Measurements from ENCODE around the gene BICD1. TPM values are rescaled to one million over a fixed set of nuclear protein-coding genes. Genes with fewer than 3 reads are reported as not detected.

The BICD1 gene
- polyA plus RNA-seq, 1 of the 3 experiments (the other 2 are of a cell fraction), result 12.1 TPM

DNA sequence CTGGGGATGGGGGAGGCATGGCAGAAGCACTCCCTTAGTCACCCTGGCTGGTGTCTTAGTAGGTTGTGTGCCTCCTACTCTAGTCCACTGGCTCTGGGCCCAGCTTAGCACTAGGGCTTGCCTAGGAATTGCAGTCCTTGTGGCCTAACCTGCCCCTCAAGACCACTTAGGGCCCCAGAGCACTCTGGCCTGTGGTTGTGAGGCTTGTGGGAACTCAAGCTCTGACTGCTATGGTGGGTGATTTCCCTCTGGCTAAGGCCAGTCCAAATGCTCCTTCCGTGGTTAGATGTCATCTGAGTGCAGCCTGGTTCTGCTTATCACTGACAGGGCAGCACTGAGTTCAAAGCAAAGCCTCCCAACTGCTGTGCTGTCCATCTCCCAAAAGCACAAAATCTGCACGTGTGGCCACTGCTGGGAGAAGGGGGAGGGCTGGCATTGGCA, 312.9 kb downstream of the BICD1 start:
- H3K9me2 ChIP-seq, result no peaks in the 10 kb centered on the region
- H3K4me3 ChIP-seq (ENCODE audit: low read depth in 2 of 2, low read length in 1 of 2), result no peak overlapping the region
- no peaks in the 10 kb centered on the region for H3K9me3 ChIP-seq
- DNase-seq, result no peak
- H3F3A ChIP-seq (replicated peaks; ENCODE audit: insufficient read depth), result no peaks in the 10 kb centered on the region
- CTCF ChIA-PET, result no interaction called here
- H3K27me3 ChIP-seq (ENCODE audit: insufficient read depth), result no peaks in the 10 kb centered on the region
- no peaks in the 10 kb centered on the region for H3K79me2 ChIP-seq (ENCODE audit: insufficient read depth)
- H2AFZ ChIP-seq (ENCODE audit: low read depth), result no peak overlapping the region
- H4K20me1 ChIP-seq (ENCODE audit: insufficient read depth), result no peaks in the 10 kb centered on the region
- H3K9ac ChIP-seq, result no peak overlapping the region
- TF ChIP-seq GATA2 (CRISPR knock-in tag; IDR thresholded peaks at IDR 0.05), result no peak
- no peak for TF ChIP-seq SIN3A (IDR thresholded peaks at IDR 0.05; ENCODE audit: borderline replicate concordance, low read depth, low read length)
- no peak for TF ChIP-seq MEF2A (IDR thresholded peaks at IDR 0.05; ENCODE audit: borderline replicate concordance, low read depth)
- TF ChIP-seq, protein P1, sequence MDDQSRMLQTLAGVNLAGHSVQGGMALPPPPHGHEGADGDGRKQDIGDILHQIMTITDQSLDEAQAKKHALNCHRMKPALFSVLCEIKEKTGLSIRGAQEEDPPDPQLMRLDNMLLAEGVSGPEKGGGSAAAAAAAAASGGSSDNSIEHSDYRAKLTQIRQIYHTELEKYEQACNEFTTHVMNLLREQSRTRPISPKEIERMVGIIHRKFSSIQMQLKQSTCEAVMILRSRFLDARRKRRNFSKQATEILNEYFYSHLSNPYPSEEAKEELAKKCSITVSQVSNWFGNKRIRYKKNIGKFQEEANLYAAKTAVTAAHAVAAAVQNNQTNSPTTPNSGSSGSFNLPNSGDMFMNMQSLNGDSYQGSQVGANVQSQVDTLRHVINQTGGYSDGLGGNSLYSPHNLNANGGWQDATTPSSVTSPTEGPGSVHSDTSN (IDR thresholded peaks at IDR 0.05), result no peak
- TF ChIP-seq, protein P2, sequence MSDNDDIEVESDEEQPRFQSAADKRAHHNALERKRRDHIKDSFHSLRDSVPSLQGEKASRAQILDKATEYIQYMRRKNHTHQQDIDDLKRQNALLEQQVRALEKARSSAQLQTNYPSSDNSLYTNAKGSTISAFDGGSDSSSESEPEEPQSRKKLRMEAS (IDR thresholded peaks at IDR 0.05; ENCODE audit: low read depth), result no peak
- no peak for TF ChIP-seq TCF12 (IDR thresholded peaks at IDR 0.05)
- TF ChIP-seq SMC3 (IDR thresholded peaks at IDR 0.05; ENCODE audit: low read depth, low read length), result no peak
- no peak for TF ChIP-seq TEAD4 (IDR thresholded peaks at IDR 0.05; ENCODE audit: borderline replicate concordance, insufficient read depth)
- no peak for TF ChIP-seq EZH2phosphoT487 (IDR thresholded peaks at IDR 0.05; ENCODE audit: borderline replicate concordance, low read depth)
- H3K4me2 ChIP-seq, result no peak overlapping the region
- H3K36me3 ChIP-seq (replicated peaks in 1 of 2; ENCODE audit: control insufficient read depth in 1 of 2, insufficient read depth in 2 of 2, low read length in 1 of 2), result no peaks in the 10 kb centered on the region
- no peak overlapping the region for H3K27ac ChIP-seq (ENCODE audit: low read depth in 2 of 2, low read length in 1 of 2)
- peaks cover 0 to 5% of the 10 kb centered on the region in 2 experiments; a peak in 1 of 4 replicates for H3K4me1 ChIP-seq (ENCODE audit: control insufficient read depth in 1 of 2, insufficient read depth in 2 of 2, low read depth in 1 of 2, low read length in 1 of 2)
- POLR2A ChIA-PET, result no interaction called here
- WGBS (ENCODE audit: low lambda C conversion rate), result 21% methylated on average over 2 of the region's 2 CpGs

DNA sequence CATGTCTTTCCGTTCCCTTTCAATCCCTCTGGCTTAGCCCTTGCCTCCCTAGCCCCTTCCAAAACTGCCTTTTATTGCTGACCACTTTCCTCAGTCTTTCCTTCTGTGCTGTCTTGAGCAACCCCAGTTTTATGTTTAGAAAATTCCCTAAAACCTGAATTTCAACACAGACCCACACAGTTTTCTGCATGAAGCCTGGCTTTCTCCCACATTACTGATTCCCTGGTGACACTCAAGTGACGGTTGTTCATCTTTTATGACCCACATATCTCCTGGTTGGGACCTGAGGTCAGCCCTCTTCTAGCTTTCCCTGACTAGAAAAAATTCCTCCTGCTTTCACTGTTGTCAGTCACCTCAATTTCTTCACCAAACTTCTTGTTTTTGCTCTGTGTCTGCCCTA, 313.7 kb downstream of the BICD1 start:
- Histone ChIP-seq H3K9me3 (no peaks in the 10 kb centered on the region), H3K27me3 (ENCODE audit: insufficient read depth) (no peaks in the 10 kb centered on the region), H3K4me1 (ENCODE audit: control insufficient read depth in 1 of 2, insufficient read depth in 2 of 2, low read depth in 1 of 2, low read length in 1 of 2) (peaks cover 0 to 5% of the 10 kb centered on the region in 2 experiments; a peak in 1 of 4 replicates), H3K79me2 (ENCODE audit: insufficient read depth) (no peaks in the 10 kb centered on the region), H3K27ac (ENCODE audit: low read depth in 2 of 2, low read length in 1 of 2) (no peak overlapping the region), H3K9me2 (no peaks in the 10 kb centered on the region), H3K9ac (no peak overlapping the region), H3K36me3 (replicated peaks in 1 of 2; ENCODE audit: control insufficient read depth in 1 of 2, insufficient read depth in 2 of 2, low read length in 1 of 2) (no peaks in the 10 kb centered on the region), H3K4me2 (no peak overlapping the region), H4K20me1 (ENCODE audit: insufficient read depth) (no peaks in the 10 kb centered on the region), H3F3A (replicated peaks; ENCODE audit: insufficient read depth) (no peaks in the 10 kb centered on the region), H2AFZ (ENCODE audit: low read depth) (no peak overlapping the region), H3K4me3 (ENCODE audit: low read depth in 2 of 2, low read length in 1 of 2) (no peak overlapping the region)
- 77% methylated on average over 2 of the region's 2 CpGs for WGBS (ENCODE audit: low lambda C conversion rate)
- CTCF ChIA-PET, result interaction anchor here (1.2 kb wide), 1 partner anchor 37 kb away, joined by 3 read pairs; no protein-coding TSS in a partner anchor
- POLR2A ChIA-PET, result no interaction called here
- TF ChIP-seq RFX5 (IDR thresholded peaks at IDR 0.05; ENCODE audit: low read length) (no peak), ELF1 (IDR thresholded peaks at IDR 0.05) (no peak), EZH2phosphoT487 (IDR thresholded peaks at IDR 0.05; ENCODE audit: borderline replicate concordance, low read depth) (no peak), SMC3 (IDR thresholded peaks at IDR 0.05; ENCODE audit: low read depth, low read length) (no peak), SIN3A (IDR thresholded peaks at IDR 0.05; ENCODE audit: borderline replicate concordance, low read depth, low read length) (no peak)
- TF ChIP-seq, protein P3, sequence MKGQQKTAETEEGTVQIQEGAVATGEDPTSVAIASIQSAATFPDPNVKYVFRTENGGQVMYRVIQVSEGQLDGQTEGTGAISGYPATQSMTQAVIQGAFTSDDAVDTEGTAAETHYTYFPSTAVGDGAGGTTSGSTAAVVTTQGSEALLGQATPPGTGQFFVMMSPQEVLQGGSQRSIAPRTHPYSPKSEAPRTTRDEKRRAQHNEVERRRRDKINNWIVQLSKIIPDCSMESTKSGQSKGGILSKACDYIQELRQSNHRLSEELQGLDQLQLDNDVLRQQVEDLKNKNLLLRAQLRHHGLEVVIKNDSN (IDR thresholded peaks at IDR 0.05; ENCODE audit: borderline replicate concordance, low read depth), result no peak
- TF ChIP-seq, protein P4, sequence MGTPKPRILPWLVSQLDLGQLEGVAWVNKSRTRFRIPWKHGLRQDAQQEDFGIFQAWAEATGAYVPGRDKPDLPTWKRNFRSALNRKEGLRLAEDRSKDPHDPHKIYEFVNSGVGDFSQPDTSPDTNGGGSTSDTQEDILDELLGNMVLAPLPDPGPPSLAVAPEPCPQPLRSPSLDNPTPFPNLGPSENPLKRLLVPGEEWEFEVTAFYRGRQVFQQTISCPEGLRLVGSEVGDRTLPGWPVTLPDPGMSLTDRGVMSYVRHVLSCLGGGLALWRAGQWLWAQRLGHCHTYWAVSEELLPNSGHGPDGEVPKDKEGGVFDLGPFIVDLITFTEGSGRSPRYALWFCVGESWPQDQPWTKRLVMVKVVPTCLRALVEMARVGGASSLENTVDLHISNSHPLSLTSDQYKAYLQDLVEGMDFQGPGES (IDR thresholded peaks at IDR 0.05; ENCODE audit: low read depth, low read length), result no peak
- DNase-seq, result no peak
